Activated T-cell treated with anti-CD3 and anti-CD28 coated beads, Interleukin-2, amount 50 U/mL, for 48 hours (primary cell): ENCODE results near the gene TRAPPC3L.
A peak's percentile ranks its signal among the peaks of the same experiment; 100 is the strongest.

Experiments
- DNase-seq, 2 experiments: peaks; one replicate each; pipeline ENCODE4 v3.0.0-alpha.2; 2020

The TRAPPC3L gene

GRCh38 chr6:116556814-116557415 lies 11.4 kb upstream of the TRAPPC3L start:
- no peak for DNase-seq

DNA sequence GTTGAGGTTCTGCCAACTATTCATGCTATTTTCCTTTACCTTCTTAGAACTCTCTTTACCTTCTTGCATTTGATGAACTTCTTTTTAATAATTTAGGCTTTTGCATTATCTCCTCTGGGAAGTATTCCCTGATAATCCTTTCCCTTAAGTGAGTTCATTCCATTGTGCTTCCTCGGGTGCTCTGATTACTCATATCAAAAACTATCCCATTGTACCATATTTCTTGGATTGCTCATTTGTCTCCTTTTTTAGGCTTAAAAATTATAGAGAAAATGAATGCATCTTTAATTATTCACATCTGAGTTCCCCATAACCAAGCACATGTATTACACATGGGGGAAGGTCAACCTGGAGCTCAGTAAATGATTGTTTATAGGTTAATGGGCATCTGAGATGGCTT lies 10.6 kb upstream of the TRAPPC3L start:
- DNase-seq: no peak

DNA sequence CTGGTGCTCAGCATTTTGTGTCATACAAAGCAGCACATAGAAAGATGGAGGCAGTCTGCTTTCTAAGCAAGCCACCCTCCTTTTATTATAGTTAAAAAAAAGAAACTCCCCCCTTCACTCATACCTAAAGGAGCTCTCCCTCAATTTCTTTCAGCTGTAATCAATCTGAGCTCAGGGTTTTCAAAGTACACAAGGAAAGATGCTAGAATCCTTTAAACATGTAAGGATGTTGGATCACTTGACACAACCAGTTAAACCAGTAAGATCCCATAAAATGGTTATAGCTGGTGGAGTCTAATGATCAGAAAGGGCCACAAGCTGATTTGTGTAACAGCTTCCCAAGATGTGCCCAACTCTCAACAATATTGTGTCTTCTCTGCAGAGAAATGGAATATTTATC lies 8.0 kb upstream of the TRAPPC3L start, which contains the start of gene CALHM4:
CALHM4 (plus strand) TSS at position 301 of the 400 bp plus-strand sequence; CDS start at position 344, 43 bp downstream.
- DNase-seq: no peak

DNA sequence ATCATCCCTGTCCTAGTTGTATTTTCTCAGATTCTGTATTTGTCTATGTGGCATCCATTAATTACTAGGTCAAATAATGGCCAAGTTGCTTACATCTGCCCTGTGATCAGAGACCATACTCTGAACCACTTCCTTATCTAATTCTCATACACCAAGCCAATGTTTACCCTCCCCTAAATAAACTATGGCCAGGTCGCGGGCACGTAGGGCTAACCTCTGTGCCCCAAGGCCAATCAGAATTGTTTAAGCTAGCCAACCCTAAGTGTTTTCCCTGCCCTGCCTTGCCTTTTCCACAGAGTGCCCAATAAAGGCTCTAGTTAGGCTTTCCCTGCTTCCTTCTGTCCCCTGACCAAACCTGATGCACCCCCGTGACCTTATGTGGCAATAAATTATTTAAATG lies 5.3 kb upstream of the TRAPPC3L start:
- DNase-seq: no peak

GRCh38 chr6:116547358-116547757 lies 1.9 kb upstream of the TRAPPC3L start:
- no peak for DNase-seq

- DNase-seq: no peak
These were observed 2.3 kb downstream of the TRAPPC3L start for GRCh38 chr6:116543149-116543548.

DNA sequence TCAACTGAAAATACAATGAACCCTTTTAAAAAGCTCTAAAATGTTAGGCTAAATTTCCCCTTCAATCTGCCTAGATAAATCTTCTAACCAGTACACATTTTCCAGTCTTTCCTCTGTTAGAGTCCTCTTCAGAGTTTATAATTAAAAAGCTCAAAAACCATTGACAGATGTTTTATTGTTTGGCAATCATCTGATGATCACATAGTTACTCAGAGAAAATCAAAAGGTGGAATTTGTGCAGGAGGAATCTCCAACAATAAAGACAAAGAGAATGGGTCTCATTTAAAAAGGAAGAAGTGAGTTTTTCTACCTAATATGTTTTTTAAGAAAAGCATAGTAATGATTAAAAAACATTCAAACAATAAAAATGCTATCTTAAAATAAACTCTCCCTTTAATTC lies 3.1 kb downstream of the TRAPPC3L start:
- no peak for DNase-seq

GRCh38 chr6:116536216-116536621 lies 9.3 kb downstream of the TRAPPC3L start:
- DNase-seq: peak in 1 of 2 experiments; percentile 31

DNA sequence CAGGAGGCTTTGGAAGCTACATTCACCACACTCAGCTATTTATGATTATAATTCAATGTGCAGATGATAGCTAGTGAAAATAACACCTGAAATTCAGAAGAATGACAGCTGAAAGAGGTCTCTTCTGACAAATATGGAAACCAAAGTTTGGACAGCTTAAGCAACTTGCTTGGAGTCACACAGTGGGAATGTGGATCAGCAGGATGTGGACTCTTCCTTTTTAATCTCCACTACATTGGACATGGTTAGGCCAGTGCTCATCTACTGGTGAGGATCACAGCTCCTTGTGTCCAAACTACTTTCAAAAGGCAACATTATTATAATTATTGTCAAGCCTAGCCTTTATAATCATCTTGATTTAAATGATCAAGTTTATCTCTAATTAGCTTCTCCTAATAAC lies 10.4 kb downstream of the TRAPPC3L start:
- no peak for DNase-seq

DNA sequence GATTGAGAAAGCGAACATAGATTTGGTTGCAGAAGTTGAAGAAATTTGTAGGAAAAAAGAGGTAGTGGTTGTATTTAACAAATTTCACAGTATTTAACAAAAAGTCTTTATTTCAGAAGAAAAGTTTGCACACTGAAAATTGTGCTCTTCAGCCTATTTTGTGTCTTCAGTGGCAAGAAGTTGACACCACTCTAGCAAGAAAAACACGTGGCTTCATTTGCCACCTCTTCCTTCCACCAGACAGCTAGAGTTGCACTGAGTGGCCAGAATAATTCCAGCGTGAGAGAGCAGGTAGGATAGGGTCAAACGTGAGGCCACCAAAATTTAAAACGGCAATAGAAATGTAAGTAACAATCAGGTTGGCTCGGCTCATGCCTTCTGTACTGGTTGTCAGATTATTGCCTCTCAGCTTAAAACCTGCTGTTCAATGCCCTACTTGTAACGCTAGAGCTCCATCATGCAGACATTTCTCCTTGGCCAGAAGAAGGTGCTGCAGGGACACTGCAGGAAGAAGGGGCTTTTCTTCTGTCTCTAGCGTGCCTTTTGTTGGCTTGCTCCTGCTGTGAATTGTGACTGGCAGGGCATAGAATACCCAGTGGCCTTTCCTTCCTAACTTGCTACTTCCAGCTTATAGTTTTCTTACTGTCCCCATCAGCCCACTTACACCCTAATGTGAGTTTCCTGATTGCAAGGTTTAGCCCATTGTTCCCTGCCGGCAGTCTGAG lies 12.1 kb downstream of the TRAPPC3L start:
- DNase-seq: no peak

DNA sequence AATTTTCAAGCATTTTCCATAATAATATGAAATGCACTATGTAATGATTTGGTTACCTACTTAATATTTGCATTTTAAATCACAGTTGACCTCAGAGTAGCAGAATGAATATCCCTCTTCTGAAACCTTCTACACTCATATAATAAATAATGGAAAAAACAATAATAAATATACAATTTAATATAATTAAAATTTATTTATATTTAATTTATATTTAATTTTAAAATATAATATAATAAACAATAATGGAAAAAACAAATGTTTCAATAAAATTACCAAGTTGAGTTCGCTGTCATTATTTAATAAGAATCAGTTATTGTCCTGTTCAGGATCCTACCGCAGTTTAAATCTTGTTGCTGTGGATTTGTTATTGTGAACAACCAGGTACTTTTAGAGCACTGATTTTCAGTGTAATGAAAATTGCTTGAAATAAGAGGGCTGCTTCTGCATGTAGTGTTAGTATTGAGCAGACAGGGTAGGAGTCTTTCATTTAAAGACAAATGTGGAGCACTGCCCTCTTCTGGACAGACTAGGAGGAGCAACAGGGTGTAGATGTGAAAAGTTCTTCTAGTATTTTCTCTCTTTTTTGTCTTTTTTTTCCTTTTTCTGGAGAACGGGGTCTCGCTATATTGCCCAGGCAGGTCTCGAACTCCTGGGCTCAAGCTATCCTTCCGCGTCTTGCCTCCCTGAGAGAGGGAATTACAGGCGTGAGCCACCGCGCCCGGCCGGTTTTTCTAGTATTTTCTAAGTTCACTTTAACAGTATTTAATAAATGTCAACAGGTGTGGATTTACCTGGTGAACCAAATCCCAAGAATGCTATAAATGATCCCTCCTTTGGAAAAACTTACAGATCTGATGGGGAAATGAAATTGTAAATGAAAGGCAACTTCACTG lies 13.6 kb downstream of the TRAPPC3L start:
- DNase-seq: peak; percentile 61 to 72

GRCh38 chr6:116530436-116530835 lies 15.0 kb downstream of the TRAPPC3L start:
- no peak for DNase-seq

DNA sequence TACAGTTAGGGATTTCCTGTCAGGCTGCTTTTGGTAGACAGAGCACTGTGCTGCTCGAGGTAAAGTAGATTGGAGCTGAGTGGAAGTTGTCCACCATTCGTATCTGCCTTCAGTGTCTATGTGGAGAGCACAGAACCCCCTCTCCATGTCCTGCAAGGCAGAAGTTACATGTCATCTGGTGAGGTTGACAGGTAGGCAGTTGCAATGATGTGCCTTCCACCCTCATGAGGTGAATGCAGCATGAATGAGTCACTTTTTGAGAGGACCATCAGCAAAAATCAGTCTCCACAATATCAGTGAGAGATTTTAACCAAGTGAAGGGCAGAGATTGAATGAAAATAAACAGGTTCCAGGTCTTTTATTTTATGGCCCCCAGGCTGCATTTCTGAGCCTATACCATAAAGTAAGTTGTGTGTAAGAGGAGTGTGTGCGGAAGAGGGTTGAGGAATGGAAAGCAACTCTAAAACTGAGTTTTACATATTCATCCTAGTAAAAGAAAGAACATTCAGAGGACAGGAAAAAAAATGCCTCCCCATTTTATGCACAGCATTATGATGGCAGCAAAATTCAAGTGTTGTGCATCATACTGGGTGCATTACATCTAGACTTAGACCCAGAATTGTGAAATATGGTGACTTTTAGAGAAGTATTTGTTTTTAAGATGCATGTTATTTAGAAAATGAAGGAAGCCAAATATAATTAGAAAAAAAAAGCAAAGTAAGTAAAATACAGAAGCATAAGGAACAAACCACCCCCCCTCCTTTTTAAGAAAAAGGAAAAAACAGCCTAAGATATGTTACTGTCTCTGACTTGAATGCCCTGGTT lies 15.8 kb downstream of the TRAPPC3L start:
- no peak for DNase-seq

DNA sequence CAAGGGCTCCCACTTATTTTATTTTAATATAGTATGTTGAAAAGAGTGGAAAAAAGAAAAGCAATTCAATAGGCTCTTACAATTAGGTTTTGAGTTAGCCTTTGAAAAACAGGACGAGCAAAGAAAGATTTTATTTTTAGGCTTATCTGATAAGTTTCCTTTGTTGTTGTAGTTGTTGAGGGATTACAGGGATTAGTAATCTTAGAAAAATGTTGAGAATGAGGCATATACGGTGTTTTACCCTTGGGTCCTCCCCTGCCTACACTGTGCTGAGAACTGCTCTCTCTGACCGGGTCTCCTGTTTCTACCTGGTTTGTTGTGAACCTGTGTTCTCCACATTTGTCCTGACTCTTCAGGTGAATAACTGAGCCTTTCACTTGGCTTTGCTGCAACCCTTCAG lies 16.7 kb downstream of the TRAPPC3L start:
- DNase-seq: no peak

GRCh38 chr6:116528133-116528532 lies 17.4 kb downstream of the TRAPPC3L start:
- DNase-seq: no peak

GRCh38 chr6:116524236-116524635 lies 21.2 kb downstream of the TRAPPC3L start:
- no peak for DNase-seq

- no peak for DNase-seq
These were observed 22.6 kb downstream of the TRAPPC3L start for GRCh38 chr6:116522896-116523295.

GRCh38 chr6:116518621-116519368 lies 26.7 kb downstream of the TRAPPC3L start:
- DNase-seq: no peak

- DNase-seq: no peak
These were observed 30.3 kb downstream of the TRAPPC3L start for GRCh38 chr6:116515141-116515540.

DNA sequence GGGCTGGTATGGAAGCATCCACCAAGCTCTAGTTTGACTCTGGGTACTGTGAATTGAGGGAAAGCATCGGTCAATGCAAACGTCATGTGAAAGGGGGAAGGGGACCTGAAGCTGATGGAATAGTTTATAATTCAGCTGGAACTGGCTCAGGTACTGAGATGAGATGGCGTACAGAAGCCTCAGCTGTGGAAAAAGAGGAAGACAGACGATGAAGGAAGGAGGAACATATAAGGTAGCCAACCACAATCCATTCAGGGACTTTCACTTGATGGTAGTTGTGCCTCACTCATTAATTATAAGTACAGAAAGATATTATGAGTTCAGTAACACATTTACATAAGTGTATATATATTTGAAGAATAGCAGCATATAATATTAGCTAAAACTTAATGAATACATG lies 31.4 kb downstream of the TRAPPC3L start:
- DNase-seq: no peak

GRCh38 chr6:116513224-116513875 lies 32.1 kb downstream of the TRAPPC3L start:
- DNase-seq: no peak
